IPS-11a (cell line): Measurements from ENCODE around the gene RANBP17.

ENCODE experiments used
- H3K4me3 ChIP-seq: one replicate; pipeline ENCODE4 v1.5.1; 2013; ENCODE audit warnings: low read depth, low read length, control low read depth

RANBP17 gene

DNA sequence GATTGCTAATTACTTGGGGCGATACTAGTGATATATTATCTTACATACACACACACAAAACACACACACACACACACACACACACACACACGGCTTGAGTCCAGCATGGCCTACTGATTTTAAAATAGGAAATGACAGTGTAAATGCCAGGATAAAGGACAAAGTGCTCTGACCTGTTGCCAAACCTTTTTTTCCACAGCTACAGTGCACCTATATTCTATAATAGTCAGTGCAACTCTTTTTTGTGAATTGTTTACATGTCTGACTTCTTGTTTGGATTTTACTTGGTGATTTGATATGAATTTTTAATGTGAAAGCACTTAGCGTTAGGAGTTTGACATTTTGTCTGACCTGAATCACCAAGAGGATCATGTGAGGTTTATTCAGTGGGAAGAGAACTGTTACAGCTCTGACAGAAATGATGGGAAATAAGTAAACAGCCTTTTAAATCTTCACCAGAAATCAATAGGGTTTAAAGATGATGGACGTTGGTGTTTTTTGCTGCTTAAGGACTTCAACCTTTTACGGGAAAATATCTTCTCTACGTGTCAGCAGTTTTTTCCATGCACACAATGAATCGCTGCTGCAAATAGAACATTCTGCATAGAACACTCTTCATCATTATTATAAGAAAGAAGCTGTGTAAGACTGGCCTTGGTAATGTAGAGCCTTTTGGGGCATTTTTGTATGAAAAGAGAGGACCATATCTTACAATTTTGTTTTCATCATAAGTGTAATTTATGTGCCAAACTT, 218.5 kb downstream of the RANBP17 start:
- no peak overlapping the region for H3K4me3 ChIP-seq

DNA sequence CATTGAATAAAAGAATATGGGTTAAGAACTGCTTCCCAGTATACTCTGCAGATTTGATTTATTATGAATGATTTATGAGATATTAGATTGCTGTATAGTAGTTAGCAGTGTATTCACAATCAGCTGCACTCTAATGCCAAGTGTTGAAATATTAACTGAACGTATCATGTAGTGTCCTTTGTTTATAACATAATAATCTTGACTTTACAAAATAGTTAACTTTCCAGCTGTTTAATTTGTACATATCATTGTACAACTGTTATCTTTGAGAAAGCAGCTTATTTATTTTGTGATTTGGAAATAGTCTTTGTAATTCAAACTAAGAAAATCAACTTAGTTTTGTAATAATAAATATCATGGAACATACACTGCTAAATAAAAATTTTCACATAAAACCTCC, 219.5 kb downstream of the RANBP17 start:
- no peak overlapping the region for H3K4me3 ChIP-seq

DNA sequence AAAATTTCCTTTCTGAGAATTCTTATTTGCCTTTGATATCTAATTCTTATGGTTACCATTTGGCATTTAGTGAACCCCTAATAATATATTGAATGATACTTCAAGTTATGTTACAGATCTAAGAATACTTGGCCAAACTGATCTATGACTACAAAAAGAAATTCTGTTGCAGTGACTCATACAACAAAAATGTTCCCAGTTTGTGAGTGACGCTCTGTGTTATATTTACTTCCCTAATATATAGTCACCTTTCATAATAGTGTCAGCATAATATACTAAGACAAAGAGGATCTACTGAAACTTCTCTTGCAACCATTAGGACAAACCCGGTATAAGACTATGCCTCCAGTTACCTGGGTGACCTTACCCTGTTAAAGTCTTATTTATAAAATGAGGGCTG, 230.4 kb downstream of the RANBP17 start:
- no peak overlapping the region for H3K4me3 ChIP-seq

DNA sequence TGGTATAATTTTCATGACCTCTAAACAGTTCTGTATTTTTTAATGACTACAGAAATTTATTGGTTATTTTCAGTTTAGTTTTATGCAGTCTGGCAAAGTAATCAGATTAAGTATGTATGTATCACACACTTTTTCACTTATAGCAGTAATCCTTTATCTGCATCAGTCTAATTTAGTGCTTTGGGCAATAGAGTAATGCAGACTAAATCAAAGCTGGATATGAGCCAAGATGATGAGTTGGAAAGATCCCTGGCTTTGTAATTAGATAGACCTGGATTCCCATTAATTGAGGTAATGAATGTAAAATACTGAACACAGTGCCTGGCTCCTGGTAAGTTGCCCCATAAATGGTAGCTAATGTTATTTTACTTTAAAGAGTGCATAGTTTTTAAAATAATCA, 231.8 kb downstream of the RANBP17 start:
- no peak overlapping the region for H3K4me3 ChIP-seq

DNA sequence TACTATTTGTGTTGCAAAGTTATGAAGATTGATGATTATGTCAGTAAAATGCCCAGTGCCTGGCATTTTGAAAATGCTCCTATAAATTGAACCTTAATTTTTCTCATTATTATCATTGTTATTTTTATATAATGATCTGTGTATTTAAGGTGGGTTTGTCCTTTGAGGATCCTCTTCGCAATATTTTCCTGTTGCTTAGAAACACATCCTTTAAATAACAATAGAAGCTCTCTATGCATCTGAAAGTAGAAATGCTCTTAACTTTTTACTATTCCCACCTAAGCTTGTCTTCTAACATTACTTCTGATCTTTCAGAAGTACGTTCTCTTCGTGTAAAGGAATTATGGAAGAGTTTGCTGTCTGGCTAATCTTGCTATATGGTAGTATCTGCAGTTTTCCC, 232.5 kb downstream of the RANBP17 start:
- H3K4me3 ChIP-seq: no peak overlapping the region

DNA sequence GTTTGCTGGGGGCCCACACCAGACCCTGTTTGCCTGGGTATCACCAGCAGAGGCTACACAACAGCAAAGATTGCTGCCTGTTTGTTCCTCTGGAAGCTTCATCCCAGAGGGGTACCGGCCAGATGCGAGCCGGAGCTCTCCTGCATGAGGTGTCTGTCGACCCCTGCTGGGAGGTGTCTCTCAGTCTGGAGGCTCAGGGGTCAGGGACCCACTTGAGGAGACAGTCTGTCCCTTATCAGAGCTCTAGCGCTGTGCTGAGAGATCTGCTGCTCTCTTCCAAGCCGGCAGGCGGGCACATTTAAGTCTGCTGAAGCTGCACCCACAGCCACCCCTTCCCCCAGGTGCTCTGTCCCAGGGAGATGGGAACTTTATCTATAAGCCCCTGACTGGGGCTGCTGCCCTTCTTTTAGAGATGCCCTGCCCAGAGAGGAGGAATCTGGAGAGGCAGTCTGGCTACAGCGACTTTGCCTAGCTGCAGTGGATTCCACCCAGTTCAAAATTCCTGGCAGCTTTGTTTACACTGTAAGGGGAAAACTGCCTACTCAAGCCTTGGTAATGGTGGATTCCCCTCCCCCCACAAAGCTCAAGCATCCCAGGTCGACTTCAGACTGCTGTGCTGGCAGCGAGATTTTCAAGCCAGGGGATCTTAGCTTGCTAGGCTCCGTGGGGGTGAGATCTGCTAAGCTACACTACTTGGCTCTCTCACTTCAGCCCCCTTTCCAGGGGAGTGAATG, 241.2 kb downstream of the RANBP17 start:
- no peak overlapping the region for H3K4me3 ChIP-seq

DNA sequence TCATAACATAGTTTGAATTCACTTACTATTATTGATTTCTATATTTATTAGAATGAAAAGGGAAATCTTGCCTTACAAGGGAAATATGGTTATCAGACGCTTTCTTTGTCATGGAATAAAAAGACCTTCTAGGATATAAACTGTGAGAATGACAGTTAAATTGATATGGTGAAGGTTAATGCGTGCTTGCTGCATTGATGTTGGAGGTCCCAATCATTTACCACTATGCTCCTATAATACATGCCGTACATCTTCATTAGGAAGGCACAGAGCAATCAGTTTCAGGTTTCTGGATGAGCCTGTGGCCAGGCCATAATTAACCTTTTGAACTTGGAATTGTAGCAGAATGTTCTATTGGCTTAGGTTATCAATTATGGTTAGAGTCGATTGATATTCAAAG, 245.9 kb downstream of the RANBP17 start:
- no peak overlapping the region for H3K4me3 ChIP-seq

DNA sequence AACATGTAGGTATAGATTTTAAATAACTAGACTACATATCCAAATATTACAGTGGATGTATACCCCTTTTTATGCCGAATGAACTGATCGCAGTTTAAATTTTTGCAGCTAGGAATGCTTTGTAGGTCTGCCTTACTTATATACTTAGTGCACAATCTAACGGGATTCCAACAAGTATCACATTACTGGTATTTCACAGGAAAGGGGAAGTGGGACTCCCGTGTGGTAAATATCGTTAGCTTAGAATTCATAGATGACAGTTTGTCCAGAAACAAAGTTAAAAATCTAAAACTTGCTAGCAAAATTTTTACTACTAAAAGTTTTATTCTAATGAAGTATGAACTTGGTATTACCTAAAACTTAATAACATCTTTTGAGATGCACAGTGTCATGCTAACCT, 253.7 kb downstream of the RANBP17 start:
- H3K4me3 ChIP-seq: no peak overlapping the region

DNA sequence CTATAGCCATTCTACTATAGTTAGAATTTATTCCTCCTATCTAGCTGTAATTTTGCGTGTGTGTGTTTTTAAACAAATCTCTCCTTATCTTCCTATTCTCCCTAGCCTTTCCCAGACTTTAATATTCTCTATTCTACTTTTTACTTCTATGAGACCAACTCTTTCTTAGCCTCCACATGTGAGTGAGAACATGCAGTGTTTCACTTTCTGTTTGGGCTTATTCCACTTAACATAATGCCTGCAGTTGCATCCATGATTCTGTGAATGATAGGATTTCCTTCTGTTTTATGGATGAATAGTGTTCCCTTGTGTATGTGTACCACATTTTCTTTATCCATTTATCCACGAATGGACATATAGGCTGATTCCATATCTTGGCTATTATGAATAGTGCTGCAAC, 254.9 kb downstream of the RANBP17 start:
- no peak overlapping the region for H3K4me3 ChIP-seq

DNA sequence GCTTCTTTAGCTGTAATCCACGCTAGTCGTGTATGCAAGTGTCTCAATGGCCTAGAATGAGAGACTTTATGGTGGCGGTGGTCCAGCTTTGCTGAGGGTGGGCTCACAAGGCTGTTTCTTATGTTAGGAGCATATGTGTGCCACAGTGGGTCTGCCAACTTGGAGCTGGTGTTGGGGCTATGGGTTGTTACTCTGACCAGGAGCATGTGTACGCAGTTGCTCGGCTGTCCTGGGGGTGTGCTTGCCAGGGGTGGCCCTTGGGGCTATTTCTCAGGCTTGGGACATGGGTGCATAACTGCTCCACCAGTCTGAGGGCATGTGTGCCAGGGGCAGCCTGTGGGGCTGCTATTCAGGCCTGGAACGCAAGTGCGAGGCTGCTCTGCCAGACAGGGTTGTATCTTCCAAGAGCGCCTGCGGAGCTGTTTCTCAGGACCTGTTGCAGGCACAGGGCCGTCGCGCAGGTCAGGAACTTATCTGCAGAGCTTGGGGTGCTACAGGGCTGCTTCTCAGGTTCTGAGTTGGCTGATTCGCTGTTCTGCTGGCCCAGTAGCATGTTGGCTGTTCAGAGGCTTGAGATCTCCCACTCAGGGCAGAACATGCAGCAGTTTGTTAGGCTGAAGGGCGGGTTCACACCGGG, 259.3 kb downstream of the RANBP17 start:
- no peak overlapping the region for H3K4me3 ChIP-seq

DNA sequence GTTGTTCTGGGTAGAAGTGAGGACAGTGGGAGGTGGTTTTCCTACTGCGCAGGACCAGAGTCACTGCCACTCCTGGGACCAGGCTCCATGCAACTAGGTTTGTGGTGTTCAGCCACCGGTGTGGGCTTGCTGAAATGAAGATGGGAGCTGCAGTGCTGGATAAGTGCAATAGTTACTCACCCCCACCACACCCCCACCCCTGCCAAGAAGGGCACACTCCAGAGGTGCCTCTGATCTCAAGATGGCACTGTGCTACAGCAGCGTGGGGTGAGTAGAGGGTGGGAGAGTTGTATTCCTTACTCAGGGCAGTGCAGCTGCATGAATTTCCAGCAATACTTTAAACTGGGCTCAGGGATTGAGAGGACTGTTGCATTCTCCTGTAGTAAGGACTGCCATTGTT, 259.8 kb downstream of the RANBP17 start:
- no peak overlapping the region for H3K4me3 ChIP-seq

DNA sequence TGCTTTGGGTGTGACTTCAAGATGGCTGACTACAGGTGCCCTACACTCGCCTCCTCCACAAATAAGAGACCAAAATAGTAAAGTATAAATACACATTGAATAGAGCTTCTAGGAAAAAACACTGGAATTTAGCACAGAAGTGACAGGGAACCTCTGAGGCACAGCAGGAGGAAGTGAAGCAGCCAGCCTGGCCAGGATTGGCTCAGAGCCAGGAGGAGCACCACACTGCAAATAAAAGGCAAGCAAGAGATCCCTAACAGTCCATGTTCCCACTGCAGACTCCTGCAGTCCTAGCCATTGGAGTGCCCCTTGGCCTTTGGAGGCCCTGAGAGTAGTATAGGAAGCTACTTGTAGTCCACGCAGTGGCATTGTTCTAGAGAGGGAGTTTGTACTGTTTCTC, 260.6 kb downstream of the RANBP17 start:
- H3K4me3 ChIP-seq: no peak overlapping the region

DNA sequence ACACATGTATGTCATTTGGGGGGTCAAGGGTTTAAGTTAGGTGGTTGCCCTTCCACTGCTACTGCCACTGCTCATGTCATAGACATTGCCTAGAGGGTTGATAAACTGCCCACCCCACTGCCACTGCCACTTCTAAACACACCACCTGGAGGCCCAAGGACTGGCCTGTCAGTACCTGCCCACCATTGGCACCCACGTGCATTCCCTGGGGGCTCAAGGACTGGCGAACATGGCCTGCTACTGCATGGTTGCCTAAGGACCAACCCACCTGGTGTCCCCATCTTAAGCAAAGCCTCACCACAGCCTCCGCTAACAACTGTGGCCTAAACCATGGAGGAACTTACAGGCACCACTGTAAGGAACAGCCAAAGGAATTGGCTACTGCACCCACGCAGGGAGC, 261.6 kb downstream of the RANBP17 start:
- no peak overlapping the region for H3K4me3 ChIP-seq

DNA sequence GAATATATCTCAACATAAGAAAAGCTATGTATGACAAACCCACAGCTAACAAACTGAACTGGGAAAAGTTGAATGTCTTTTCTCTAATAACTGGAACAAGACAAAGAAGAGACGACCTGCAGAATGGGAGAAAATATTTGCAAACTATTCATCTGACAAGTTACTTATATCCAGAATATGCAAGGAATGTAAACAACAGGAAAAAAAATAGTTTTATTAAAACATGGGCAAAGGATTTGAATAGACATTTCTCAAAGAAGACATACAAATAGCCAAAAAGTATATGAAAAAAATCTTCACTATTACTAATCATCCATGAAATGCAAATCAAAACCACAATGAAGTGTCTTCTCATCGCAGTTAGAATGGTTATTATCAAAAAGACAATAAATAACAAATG, 265.5 kb downstream of the RANBP17 start:
- H3K4me3 ChIP-seq: no peak overlapping the region

DNA sequence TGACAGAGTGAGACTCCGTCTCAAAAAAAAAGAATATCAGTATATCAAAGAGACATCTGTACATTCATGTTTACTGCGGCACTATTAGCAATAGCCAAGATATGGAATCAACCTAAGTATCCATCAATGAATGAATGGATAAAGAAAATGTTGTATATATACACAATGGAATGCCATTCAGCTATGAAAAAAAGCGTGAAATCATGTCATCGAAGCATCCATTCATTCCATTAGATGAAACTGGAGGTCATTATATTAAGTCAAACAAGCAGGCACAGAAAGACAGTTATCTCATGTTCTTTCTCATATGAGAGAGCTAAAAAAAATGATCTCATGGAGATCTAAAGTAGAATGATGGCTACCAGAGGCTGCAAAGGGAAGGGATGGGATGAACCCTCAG, 266.3 kb downstream of the RANBP17 start:
- H3K4me3 ChIP-seq: no peak overlapping the region

DNA sequence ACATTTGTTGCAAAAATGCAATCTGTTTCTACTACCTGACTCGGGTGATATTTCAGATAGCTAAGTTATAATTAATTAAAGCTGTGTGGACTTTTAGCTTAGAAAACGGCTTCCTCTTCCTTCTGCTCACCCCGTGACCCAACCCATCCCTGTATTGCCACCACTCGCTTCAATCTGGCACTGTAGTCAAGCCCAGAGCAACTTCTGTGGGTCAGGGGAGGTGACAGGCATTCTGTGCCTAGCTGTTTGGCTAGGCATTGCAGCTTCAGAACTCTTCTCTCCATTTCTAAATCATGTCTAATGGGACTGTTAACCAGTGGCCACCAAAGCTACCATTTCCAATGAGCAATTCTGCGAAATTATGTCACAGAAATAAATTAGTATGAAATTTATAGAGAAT, 267.5 kb downstream of the RANBP17 start:
- H3K4me3 ChIP-seq: no peak overlapping the region

DNA sequence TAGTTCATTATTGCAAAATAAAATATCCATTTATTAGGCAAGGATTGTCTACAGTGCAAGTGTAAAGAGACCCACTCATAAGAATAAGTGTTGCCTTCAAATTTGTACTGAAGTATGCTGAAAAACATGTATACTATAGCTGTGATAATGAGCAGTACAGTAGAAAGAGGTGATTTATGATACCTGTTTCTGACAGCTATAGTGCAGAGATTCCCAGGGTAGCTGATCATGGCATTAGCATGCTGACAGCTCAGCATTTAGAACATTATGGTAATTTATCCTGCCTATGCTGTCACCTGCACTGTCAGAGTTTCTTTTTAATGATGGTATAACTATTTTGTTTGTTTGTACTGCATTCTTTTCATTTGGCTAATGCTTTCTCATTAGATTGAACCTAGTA, 269.7 kb downstream of the RANBP17 start:
- no peak overlapping the region for H3K4me3 ChIP-seq

DNA sequence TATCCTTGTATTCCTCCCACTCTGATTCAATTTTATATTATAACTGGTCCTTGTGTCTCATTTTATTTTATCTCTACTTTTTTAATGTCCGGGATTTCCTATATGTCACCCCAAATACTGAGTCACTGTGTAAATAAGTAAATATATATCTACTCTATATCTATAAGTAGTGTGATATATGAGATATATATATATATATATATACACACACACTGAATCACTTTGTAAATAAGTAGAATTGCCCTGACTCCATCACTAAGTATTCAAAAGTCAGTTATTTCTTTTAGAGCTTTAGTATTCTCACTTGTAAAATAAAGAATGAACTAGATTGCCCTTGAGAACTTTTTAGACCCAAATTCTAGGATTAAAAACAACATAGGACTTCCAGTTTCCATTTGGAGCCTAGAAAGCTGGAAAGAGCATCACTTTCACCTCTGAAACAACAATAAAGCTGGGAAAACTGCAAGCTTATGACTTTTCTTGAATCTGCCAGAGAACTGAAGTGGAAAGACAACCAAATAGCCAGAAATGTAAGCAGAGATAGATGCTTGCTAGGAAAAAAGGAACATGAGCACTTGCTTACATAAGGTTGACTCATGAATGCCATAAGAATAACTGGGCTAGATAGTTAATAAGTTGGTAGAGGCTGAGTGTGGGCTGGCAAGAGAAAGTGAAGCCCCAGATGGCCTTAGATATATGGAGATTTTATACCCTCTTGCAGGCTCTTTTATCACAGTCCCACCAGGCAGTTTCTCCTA, 276.1 kb downstream of the RANBP17 start:
- no peak overlapping the region for H3K4me3 ChIP-seq

DNA sequence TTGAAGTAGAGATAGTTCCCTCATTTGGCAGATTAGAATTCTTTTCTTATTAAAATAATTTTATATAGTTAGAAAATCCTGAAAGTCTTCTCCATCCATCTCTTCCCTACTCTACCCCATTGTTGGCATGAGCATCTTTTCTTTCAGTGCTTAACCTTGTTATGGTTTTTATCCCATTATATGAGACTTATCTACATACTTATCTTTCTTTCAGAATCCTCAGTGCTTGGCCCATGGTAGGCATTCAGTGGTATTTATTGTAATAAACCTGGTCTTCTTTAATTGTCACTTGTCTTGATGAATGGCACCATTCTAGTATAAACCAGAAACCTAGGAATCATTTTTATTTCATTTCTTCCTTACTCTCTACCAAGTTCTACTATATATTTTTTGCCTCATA, 277.4 kb downstream of the RANBP17 start:
- no peak overlapping the region for H3K4me3 ChIP-seq

DNA sequence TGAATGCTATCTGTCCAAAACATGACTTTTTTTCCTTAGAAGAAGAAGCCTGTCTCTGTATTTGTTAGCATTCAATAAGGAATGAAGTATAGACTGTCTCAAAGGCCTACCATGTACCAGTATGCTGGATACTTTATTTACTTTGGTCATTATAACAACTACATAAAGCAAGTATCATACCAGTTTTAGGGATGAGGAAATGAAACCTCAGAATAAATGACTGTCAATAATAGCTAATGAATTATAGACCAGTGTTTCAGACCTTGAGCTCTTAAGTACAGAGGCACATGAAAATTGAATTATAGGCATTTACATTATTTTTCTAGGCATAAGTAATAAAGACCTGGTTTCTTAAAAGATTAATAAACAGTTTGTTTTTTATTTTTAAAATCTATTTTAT, 280.8 kb downstream of the RANBP17 start:
- no peak overlapping the region for H3K4me3 ChIP-seq

DNA sequence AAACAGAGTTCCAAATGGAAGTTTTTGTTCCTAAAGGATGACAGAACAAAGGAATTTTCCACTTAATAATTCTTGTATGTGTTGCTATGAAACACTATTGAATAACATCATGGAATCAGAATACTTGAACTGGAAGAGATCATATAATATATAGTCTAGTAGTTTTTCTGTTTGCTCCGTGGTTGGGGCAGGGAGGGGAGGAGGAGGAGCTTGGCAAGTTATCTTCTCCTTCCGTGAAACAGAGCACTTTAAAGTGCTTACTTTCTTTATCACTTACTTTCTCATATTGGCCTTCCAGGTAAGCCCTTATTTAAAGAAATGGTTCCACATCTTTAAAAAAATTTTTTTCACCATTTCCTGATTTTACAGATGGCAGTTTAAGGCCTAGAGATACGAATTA, 281.4 kb downstream of the RANBP17 start:
- H3K4me3 ChIP-seq: no peak overlapping the region

DNA sequence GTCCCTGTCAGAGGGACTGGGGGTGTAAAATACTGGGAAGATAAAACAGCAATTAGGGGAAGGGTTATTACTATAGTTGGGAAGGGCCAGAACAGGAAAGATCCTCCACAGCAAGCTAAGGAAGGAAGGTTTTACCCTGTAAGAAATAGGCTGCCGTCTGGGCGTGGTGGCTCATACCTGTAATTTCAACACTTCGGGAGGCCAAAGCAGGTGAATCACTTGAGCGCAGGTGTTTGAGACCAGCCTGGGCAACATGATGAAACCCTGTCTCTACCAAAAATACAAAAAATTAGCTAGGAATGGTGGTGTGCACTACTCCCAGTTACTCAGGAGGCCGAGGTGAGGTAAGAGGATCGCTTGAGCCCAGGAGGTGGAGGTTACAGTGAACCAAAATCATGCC, 282.1 kb downstream of the RANBP17 start:
- no peak overlapping the region for H3K4me3 ChIP-seq
